Ureter (tissue), 1 donor: ENCODE results near the gene CHSY3. TPM values are rescaled to one million over a fixed set of nuclear protein-coding genes. Genes with fewer than 3 reads are reported as not detected.

ENCODE experiments used
- DNase-seq: peaks from one replicate; pipeline ENCODE4 v3.0.0-alpha.2; 2020; ENCODE audit warnings: low spot score
- total RNA-seq: library from RNA; stranded (reverse); gene quantifications from one replicate; pipeline ENCODE4 v1.2.4, GENCODE V29; 2023
- donor health status: DM: yes; HTN: yes; CAD: no.

The CHSY3 gene
- 0.96 TPM for total RNA-seq

- peak; percentile 81 for DNase-seq
Measured at GRCh38 chr5:129904102-129904666, at the start of gene CHSY3. TSS of gene CHSY3 (plus strand) at chr5:129904465.

DNA sequence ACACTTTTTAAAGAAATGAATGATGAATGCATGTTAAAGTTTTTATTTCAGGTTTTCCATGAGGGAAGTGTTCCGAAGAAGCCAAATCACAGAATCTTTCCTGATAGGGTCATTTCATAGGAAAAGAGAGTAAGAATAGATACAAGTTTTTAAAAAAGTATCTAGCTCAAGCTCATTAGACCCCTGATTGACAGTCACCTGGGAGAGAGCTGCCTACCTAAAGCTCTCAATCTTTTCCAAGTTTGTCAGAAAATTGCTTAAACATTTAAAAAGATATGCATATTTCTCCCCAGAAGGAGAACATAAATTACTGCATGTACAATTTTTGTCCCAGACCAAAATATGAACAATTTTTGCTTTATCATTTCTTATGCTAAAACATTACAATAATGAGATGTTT, 47.9 kb upstream of the CHSY3 start:
- no peak for DNase-seq

GRCh38 chr5:129857116-129857515, 47.1 kb upstream of the CHSY3 start:
- DNase-seq, result no peak

DNA sequence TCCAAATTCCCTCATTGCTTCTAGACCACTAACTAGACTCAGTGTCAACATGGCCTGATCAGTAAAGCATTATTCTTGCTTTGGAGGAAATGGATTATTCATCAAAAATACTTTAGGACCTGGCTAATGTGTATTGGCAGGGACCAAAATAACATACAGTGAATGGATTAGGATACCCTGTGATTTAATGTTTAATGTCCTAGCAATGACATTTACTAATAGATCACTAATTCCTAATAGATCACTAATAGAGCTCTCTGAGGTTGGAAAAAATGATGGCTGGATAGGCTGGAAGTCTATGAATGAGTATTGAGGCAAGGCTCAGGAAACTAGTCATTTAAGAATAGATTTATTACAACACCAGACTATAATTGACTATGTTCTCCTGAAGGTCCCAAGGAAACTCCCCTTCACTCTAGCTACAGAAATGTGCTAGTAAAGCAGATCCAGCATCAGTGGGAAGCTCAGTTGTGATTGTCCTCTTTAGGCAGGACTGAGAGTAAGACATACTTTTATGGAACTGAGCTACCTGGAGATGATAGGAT, 46.1 kb upstream of the CHSY3 start:
- DNase-seq, result no peak

GRCh38 chr5:129884322-129884721, 19.9 kb upstream of the CHSY3 start:
- DNase-seq, result no peak

DNA sequence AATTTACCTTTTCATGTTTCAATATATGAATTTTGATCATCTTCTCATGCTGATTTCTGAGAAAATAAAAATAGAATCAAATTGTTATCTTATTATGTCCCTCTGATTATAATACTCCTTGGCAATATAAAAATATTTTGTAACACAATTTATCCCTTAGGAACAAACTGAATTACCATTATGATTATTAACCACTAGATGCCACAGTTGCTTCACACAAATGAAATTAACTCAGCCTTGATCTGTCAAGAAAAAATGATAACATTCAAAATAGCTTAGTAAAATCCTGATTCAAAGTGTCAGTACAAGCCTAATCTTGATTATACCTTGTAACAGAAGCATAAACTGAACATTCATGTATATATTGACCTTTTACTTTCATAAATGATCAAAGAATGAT, 4.8 kb upstream of the CHSY3 start:
- DNase-seq, result no peak

- DNase-seq, result no peak
Measured at GRCh38 chr5:129902816-129903215, 1.4 kb upstream of the CHSY3 start.

DNA sequence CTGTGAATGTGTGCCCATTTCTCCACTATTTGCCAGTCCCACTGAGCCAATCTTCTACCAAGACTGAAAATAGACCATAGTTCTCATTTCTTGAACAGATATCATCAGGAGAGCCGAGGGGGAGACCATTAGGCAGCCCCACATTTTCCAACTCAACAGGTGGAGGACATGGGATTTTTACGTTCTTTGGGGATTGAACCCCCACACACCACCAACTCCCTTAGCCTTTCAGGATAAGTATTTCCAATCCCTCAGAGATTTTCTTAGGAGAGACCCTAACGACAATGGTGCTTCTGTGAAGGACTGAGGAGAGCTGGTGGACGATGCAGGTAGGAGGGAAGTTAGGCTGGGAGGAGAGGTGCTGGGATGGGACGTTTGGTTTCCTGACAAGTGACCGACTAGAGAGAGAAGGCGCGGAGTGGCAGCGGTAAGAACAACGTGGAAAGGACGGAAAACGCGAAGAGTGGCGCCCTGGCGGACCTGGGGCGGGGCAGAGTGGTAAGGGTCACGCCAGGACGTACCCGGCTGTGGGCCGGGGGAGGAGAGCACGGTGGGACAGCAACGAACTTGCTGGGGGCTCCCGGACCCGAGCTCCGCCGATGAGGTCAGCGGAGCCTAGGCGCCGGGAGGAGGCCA, 681 bp upstream of the CHSY3 start:
- DNase-seq, result no peak

DNA sequence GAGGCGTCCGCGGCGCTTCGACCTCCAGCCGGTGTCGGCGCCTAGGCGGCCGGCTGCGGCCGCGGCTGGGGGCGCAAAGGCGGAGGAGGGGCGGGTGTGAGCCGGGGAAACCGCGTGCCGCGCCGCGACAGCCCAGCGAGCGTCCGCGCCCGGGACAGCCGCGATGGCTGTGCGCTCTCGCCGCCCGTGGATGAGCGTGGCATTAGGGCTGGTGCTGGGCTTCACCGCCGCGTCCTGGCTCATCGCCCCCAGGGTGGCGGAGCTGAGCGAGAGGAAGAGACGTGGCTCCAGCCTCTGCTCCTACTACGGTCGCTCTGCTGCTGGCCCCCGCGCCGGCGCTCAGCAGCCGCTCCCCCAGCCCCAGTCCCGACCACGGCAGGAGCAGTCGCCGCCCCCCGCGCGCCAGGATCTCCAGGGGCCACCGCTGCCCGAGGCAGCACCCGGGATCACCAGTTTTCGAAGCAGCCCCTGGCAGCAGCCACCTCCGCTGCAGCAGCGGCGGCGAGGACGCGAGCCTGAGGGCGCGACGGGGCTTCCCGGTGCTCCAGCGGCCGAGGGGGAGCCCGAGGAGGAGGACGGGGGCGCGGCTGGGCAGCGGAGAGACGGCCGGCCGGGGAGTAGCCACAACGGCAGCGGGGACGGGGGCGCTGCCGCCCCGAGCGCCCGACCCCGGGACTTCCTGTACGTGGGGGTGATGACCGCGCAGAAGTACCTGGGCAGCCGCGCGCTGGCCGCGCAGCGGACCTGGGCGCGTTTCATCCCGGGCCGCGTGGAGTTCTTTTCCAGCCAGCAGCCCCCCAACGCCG, 605 bp downstream of the CHSY3 start:
- no peak for DNase-seq

DNA sequence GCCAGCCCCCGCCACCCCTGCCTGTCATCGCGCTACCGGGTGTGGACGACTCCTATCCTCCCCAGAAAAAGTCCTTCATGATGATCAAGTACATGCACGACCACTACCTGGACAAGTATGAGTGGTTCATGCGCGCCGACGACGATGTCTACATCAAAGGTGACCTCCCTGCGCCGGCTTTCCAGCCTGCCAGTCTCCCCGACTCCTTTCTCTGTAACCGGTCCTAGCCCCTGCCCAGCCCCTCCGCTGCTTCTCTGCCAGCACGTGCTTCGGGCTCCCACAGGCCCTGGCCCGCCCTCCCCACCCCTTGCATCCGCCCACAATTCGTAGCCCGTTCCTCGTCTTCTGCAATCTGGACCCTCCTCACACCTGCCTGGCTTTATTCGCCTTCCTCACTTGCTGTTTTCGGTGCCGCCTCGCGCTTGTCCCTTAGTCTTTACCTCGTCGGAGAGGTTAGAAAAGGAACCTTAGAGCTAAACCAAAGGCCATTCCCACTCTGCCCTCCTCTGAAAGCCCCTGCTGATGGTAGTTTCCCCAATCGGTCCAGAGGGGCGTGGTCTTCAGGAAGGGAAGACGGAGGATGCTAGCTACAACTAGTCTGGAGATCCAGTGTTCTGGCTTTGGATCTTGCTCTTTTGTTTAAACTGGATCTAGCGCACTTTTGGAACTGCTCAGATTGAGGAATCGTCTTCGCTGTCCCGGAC, 1.4 kb downstream of the CHSY3 start:
- no peak for DNase-seq

DNA sequence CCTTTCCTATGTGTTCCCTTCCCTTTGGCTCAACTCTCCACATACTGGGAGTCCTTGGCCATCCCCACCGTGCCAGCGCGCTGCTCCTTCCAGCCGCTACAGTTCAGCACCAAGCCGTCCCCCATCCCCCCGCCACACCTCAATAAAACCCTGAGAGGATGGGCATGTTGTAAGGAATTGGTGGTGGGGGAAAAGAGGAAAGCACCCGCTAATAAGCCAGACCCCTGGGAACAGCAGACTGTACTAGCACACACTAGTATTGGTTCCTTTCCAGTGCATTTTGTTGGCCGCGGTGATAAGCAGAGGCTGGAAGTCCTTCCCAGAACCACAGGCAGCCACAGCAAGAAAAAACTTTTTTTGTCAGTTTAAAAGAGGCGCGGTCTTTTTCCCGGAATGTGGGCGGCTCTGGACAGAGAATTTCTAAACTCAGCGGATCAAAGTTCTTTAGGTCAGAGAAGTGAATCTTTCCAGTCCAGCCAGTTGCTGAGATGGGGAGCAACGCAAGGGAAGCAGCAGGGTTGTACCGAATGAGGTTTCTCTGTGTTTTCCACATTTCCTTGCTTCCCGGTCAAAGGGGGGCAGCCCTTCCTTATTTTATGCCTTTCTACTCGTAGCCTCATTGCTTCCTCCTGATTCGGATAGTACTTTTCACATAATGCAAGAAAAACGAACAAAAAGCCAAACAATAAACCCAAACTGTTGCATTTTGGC, 2.1 kb downstream of the CHSY3 start:
- DNase-seq, result no peak

- no peak for DNase-seq
Measured at GRCh38 chr5:129909225-129909624, 5.0 kb downstream of the CHSY3 start.

DNA sequence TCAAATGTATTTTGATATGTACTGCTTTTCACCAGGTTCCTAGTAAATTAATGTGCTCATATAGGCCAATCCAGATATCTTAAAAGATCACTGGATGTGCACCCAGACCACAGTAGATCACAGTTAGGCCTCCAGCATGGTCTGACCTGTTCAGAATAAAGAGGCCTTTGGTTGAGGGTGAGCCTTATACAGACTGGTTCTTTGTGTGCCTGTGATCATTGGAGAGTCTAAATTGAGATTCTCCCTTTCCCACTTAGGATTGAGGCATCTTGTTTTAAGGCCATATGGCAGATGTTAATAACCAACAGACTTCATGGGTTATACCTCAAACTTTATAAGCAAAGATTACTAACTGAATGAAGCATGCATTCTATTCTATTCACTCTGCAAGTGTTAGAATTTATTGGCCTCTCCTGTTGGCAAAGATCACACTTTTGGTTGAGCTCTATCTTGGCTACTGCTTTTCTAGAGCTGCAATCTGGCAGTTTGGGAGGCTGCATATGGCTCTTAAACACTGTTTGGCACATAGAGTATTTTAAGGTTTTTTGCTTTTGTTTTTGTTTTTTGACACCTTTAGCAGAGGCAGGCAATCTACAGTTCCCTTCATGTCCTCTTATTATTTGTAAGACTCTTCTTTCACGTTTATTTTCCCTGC, 8.5 kb downstream of the CHSY3 start:
- no peak for DNase-seq

DNA sequence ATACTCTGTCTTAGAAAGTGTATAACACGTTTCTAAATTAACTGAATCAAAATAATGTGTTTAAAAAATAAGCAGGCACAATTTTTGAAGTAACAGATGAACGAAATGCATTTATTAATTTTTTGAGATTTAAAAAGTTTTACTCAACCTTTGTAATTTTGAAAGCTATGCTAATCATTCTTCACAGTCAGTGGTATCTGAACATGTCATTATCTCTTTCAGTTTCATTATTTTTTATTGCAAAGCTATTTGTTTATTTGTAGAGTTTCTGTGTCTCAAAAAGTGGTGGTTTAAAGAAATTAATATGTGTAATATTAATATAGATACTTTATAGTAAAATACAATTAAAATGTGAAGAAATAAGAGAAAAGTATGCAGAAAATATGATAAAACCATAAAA, 11.2 kb downstream of the CHSY3 start:
- DNase-seq, result no peak

DNA sequence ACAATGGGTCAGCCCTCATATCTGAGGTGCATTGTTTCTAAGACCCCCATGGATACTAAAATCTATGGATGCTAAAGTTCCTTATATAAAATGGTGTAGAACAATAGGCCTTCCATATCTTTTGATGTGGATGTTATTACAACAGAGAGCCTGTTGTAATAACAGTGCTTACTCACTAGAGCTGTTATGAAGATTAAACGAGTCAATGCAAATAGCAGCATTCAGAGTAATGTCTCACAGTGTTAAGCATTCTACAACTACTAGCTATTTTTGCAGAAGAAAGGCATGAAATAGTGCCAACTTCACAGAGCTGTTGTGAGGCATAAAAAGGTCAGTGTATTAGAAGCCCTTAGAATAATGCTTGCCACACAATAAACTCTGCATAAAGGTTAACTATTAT, 13.0 kb downstream of the CHSY3 start:
- DNase-seq, result no peak

- no peak for DNase-seq
Measured at GRCh38 chr5:129921204-129921603, 16.9 kb downstream of the CHSY3 start.

DNA sequence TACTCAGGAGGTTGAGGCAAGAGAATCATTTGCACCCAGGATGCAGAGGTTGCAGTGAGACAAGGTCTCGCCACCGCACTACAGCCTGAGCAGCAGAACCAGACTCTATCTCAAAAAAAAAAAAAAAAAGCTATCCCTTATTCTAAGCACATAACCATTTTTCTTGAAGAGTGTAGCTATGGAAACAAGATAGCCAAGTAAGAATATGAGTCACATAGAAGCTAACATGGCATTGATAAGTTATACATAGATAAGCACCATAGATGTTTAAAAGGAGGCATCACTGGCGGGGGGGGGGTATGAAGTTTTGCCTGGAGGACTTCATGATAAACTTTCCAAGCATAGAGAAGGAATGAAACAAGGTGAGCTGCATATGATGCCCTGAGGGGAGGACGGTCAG, 26.0 kb downstream of the CHSY3 start:
- DNase-seq, result no peak

GRCh38 chr5:129935626-129936025, 31.4 kb downstream of the CHSY3 start:
- DNase-seq, result no peak

DNA sequence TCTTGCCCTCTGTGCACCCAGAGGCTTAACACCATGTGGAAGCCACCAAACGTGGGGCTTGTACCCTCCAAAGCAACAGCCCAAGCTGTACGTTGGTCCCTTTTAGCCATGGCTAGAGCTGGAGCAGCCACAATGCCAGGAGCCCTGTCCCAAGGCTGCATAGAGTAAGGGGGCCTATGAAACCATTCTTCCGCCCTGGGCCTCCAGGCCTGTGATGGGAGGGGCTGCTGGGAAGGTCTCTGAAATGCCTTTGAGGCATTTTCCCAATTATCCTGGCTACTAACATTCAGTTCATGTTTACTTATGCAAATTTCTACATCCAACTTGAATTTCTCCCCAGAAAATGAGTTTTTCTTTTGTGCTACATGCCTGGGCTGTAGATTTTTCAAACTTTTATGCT, 33.8 kb downstream of the CHSY3 start:
- DNase-seq, result no peak

DNA sequence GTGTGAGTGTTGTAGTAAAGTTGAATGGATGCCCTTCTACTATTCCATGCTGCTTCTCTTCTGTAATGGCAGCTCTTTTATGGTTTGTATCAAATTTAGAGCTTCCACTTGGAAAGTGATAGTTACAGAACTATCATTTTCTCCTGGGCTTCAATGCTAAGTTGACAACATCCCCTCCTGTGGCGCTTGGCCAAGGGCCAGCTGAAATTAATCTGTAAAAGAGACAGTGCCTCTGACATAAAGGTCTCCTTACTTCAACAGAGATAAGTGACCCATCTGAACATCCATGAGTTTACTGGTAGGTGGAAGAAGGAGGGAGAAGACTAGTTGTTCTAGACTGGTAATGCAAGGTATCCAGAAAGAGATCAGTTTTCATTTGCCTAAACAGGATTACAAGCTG, 39.7 kb downstream of the CHSY3 start:
- DNase-seq, result no peak

DNA sequence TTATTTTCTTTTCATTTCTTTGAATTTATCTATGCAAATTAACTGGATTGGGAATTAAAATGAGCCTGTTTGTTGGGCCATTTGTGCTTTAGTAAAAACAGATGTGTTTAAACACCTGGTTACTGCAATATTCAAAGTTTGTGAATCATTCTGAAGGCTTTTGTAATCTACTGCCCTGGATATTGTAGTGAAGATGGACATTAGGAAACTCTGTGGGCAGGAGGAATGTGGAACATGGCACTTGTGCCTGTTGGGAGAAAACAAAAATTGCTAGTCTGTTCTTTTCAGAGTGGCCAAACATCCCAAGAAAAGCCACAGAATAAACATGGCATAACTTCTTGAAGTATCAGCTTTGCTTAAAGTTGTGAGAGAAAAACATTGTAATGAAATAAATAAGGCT, 40.8 kb downstream of the CHSY3 start:
- no peak for DNase-seq
